Activated naive CD8-positive, alpha-beta T cell treated with anti-CD3 and anti-CD28 coated beads for 36 hours (primary cell): ENCODE measurements around the gene NBEA. TPM values are rescaled to one million over a fixed set of nuclear protein-coding genes. Genes with fewer than 3 reads are reported as not detected.

Experiments used
- DNase-seq: peaks from one replicate; pipeline ENCODE4 v3.0.0; 2021
- H3K27ac Mint-ChIP-seq: one replicate; pipeline ENCODE4 v1.8.0; 2022; ENCODE audit warnings: mild to moderate bottlenecking, moderate library complexity, mixed read lengths
- H3K27me3 Mint-ChIP-seq: one replicate; pipeline ENCODE4 v1.8.0; 2022; ENCODE audit warnings: mild to moderate bottlenecking, mixed read lengths
- H3K36me3 Mint-ChIP-seq: one replicate; pipeline ENCODE4 v1.8.0; 2021; ENCODE audit warnings: mild to moderate bottlenecking, mixed read lengths
- H3K4me1 Mint-ChIP-seq: one replicate; pipeline ENCODE4 v1.8.0; 2021; ENCODE audit warnings: mixed read lengths
- H3K4me3 Mint-ChIP-seq: one replicate; pipeline ENCODE4 v1.8.0; 2022; ENCODE audit warnings: mild to moderate bottlenecking, moderate library complexity, mixed read lengths
- H3K9me3 Mint-ChIP-seq: one replicate; pipeline ENCODE4 v1.8.0; 2022; ENCODE audit warnings: mixed read lengths
- total RNA-seq, 2 experiments: library from RNA; stranded (reverse); gene quantifications; one replicate each; pipeline ENCODE4 v1.2.3, GENCODE V29; 2021

NBEA gene
- total RNA-seq, 2 experiments from 2014 or later = 0.39 to 0.42 TPM

DNA sequence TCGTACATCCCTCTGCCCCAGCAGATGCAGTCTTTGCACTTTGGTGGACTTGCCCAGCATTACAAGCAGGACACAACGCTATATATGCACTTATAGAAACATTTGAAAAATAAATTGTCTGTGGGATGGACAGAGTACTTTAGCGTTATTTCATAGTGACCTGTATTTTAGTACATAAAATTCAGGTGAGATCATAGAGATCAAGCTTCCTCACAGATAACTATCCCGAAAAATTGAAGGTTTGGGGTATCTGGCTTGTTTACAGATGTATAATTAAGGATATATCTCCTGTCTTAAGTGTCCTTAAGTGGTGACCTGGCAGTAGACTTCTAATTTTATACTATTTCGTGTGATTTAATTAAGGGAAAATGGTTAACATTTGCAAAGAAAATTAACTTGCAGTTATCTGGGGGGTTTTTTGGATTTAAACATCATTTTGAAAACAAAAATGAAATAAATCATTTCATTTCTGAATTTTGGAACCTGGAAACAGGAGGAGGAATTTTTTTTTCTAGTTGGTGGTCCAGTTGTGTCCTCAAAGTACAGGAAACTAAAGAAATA lies 535.4 kb downstream of the NBEA start:
- peaks cover 35% of the 10 kb centered on the region for H3K4me1 Mint-ChIP-seq
- H3K36me3 Mint-ChIP-seq = no peaks in the 10 kb centered on the region
- no peak overlapping the region for H3K27ac Mint-ChIP-seq
- H3K4me3 Mint-ChIP-seq = no peak overlapping the region
- DNase-seq = no peak
- H3K9me3 Mint-ChIP-seq = no peaks in the 10 kb centered on the region
- H3K27me3 Mint-ChIP-seq = peaks cover 69% of the 10 kb centered on the region

DNA sequence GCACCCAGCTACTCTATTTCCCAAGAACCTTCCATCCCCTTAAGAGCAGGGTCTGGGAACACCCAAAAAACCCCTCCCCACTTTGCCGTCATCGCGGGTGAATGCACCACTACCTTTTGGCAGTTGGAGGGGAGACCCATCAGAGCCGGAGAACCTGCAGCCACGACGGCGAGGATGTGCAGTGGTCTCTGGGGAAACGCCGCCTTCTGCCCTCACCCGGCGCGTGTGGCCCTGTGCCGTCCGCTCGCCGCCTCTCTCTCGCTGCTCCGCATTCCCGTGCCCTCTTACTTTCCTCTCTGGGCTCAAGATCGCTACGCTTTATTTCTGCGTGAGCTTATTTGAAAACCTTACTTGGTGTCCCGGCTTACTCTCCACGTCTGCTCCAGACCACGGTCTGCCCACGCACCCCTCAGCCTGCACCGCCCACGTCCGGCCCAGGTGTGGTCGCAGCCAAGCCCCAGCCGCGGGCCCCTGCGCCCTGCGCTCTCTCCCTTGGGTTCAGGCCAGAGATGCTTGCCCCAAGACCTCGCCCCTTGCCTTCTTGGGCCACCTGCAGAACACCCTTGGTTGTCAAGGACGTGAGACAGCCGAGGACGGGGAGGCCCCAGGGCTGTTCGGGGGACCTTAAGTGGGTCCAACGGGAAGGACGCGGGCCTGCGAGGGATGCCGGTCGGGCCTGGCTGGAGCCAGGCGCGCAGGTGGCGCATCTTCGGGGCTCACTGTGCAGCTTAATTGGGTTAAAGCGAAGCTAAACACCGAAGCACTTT lies 536.4 kb downstream of the NBEA start:
- Mint-ChIP-seq H3K4me3 (peak overlapping the region; percentile 42), H3K27ac (no peak overlapping the region), H3K27me3 (peaks cover 63% of the 10 kb centered on the region), H3K36me3 (no peaks in the 10 kb centered on the region), H3K9me3 (no peaks in the 10 kb centered on the region), H3K4me1 (peaks cover 35% of the 10 kb centered on the region)
- DNase-seq = no peak

GRCh38 chr13:35479038-35479492 lies 537.0 kb downstream of the NBEA start:
- Mint-ChIP-seq H3K27me3 (peaks cover 57% of the 10 kb centered on the region), H3K36me3 (no peaks in the 10 kb centered on the region), H3K27ac (no peak overlapping the region), H3K9me3 (no peaks in the 10 kb centered on the region), H3K4me1 (peaks cover 35% of the 10 kb centered on the region), H3K4me3 (no peak overlapping the region)
- no peak for DNase-seq

- Mint-ChIP-seq H3K4me1 (peaks cover 33% of the 10 kb centered on the region), H3K9me3 (no peaks in the 10 kb centered on the region), H3K27me3 (peaks cover 52% of the 10 kb centered on the region), H3K27ac (no peak overlapping the region), H3K4me3 (no peak overlapping the region), H3K36me3 (no peaks in the 10 kb centered on the region)
- no peak for DNase-seq
These were observed 537.6 kb downstream of the NBEA start for GRCh38 chr13:35479706-35480105.

DNA sequence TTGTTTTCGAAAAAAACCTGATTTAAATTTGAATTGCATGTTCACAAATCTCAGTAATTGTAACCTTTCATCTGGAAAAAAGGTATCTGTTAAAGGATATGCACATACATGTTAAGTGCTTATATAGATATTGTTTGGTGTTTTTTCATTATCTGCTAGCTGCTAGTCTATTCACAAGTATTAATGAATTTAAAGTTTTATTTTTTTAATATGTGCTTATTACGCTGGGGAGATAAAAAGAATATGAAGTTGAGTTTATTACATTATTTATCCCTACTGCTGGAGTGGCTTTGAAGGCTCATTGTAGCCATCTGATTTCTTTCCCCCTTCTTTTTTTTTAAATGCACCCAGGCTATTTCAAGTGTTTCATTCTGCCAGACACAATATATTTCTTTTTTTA lies 538.3 kb downstream of the NBEA start:
- Mint-ChIP-seq H3K27ac (no peak overlapping the region), H3K36me3 (no peaks in the 10 kb centered on the region), H3K9me3 (no peaks in the 10 kb centered on the region), H3K27me3 (peaks cover 46% of the 10 kb centered on the region), H3K4me3 (no peak overlapping the region), H3K4me1 (peaks cover 26% of the 10 kb centered on the region)
- no peak for DNase-seq

- H3K4me3 Mint-ChIP-seq = no peak overlapping the region
- DNase-seq = no peak
- H3K27ac Mint-ChIP-seq = no peak overlapping the region
- H3K9me3 Mint-ChIP-seq = no peaks in the 10 kb centered on the region
- no peaks in the 10 kb centered on the region for H3K36me3 Mint-ChIP-seq
- H3K4me1 Mint-ChIP-seq = peaks cover 12% of the 10 kb centered on the region
- H3K27me3 Mint-ChIP-seq = peaks cover 32% of the 10 kb centered on the region
These were observed 539.7 kb downstream of the NBEA start for GRCh38 chr13:35481777-35482176.

DNA sequence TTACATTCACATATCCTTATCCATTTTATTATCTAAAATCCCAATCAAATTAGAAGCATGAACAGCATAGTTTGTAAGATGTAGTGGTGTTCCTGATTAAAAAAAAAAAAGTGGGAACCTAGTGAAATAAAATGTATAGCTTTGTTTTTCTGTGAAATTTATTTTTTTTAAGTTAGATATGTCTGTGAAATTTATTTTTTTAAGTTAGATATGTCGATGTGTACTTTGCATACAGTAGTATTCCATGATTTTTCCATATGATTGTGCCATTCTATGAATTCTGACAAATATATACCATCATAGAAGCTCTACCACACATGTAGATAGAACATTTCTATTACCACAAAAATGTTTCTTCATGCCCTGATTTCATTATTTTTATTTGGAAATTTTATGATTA lies 540.5 kb downstream of the NBEA start:
- H3K4me3 Mint-ChIP-seq = no peak overlapping the region
- H3K9me3 Mint-ChIP-seq = no peaks in the 10 kb centered on the region
- no peak for DNase-seq
- H3K4me1 Mint-ChIP-seq = peaks cover 6% of the 10 kb centered on the region
- no peak overlapping the region for H3K27ac Mint-ChIP-seq
- H3K36me3 Mint-ChIP-seq = no peaks in the 10 kb centered on the region
- peaks cover 24% of the 10 kb centered on the region for H3K27me3 Mint-ChIP-seq

DNA sequence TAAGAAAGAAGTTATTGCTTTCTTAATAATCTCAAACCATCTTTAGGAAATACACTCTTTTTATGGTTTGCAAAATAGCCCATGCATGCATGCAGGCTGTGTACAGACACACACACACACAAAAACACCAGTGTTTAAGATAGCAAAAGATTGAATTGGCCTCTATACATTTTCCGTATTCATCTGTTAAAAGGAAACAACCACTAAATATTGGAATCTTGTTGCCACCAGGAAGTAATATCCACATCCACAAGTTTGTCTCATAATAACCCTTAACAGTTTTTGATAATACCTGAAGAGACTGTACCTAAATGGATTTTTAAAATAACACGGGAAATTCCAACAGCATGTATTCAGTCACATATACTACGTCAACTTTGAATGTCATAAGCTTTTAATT lies 541.7 kb downstream of the NBEA start:
- no peak overlapping the region for H3K4me3 Mint-ChIP-seq
- H3K9me3 Mint-ChIP-seq = no peaks in the 10 kb centered on the region
- H3K36me3 Mint-ChIP-seq = no peaks in the 10 kb centered on the region
- H3K27ac Mint-ChIP-seq = no peak overlapping the region
- no peak for DNase-seq
- peaks cover 12% of the 10 kb centered on the region for H3K27me3 Mint-ChIP-seq
- no peaks in the 10 kb centered on the region for H3K4me1 Mint-ChIP-seq

DNA sequence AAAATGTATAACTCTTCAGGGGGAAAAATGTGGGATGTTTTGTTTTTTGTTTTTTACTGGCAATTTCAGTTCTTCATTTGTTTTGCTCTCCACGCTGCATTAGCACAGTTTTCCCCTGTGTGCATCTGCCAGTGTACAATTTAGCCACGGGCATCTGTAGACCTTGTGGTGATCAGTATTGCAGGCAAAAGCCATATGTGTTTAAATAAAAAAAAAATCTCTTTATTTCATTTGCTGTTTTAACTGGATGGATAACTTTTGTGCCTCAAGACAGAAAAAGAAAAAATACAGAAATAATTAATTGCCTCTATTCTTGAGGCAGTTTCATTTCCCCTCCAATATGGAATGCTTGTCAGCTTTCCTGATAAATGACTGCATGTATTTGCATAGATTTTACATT lies 542.3 kb downstream of the NBEA start:
- H3K27me3 Mint-ChIP-seq = peaks cover 6% of the 10 kb centered on the region
- no peaks in the 10 kb centered on the region for H3K9me3 Mint-ChIP-seq
- DNase-seq = no peak
- H3K4me3 Mint-ChIP-seq = no peak overlapping the region
- no peak overlapping the region for H3K27ac Mint-ChIP-seq
- H3K36me3 Mint-ChIP-seq = no peaks in the 10 kb centered on the region
- no peaks in the 10 kb centered on the region for H3K4me1 Mint-ChIP-seq

DNA sequence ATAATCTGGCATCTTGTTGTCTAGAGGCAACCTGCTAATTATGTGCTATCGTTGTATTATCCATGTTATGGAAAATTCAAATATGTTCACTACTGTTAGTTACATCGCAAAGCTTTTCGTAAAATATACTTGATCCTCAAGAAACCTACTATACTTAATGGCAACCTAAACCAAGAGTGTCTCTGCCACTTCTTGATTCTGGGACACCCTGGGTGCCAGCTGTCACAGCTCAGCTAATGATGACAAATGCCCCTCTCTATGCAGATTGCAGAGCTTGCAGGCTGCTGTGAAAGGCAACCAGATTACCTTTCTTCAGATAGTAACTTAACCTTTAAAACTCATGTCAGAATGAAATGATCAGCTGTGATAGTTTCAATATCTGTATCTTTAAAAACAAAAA lies 543.4 kb downstream of the NBEA start:
- Mint-ChIP-seq H3K27me3 (peaks cover 2% of the 10 kb centered on the region), H3K4me3 (no peak overlapping the region), H3K36me3 (no peaks in the 10 kb centered on the region), H3K4me1 (no peaks in the 10 kb centered on the region), H3K27ac (no peak overlapping the region), H3K9me3 (no peaks in the 10 kb centered on the region)
- no peak for DNase-seq

DNA sequence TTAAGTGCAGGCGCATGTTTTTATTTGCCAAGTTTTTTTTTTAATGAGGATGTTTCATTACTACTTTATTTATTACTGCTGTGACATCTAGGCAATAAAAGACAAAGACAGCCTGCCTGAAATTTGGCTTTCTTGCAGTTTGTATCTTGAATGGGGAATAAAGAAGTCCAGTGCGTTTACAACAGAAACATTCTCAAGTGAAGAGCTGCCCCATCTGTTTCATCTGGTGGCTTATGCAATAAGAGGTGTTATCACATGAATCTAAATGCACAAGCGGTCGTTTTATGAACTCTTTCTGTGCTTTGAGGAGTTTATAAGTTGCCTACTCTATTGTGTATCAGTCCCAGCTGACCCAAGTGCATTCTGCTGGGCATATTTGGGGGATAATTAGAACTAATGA lies 547.0 kb downstream of the NBEA start:
- no peak for DNase-seq
- Mint-ChIP-seq H3K4me3 (no peak overlapping the region), H3K4me1 (no peaks in the 10 kb centered on the region), H3K36me3 (no peaks in the 10 kb centered on the region), H3K27ac (no peak overlapping the region), H3K27me3 (no peaks in the 10 kb centered on the region), H3K9me3 (no peaks in the 10 kb centered on the region)

GRCh38 chr13:35496006-35496405 lies 553.9 kb downstream of the NBEA start:
- no peak for DNase-seq
- Mint-ChIP-seq H3K27ac (no peak overlapping the region), H3K9me3 (peaks cover 3% of the 10 kb centered on the region), H3K4me1 (no peaks in the 10 kb centered on the region), H3K4me3 (no peak overlapping the region), H3K36me3 (peaks cover 2% of the 10 kb centered on the region), H3K27me3 (no peaks in the 10 kb centered on the region)

- H3K27me3 Mint-ChIP-seq = no peaks in the 10 kb centered on the region
- H3K9me3 Mint-ChIP-seq = peaks cover 3% of the 10 kb centered on the region
- peaks cover 2% of the 10 kb centered on the region for H3K36me3 Mint-ChIP-seq
- H3K4me1 Mint-ChIP-seq = no peaks in the 10 kb centered on the region
- no peak overlapping the region for H3K27ac Mint-ChIP-seq
- no peak overlapping the region for H3K4me3 Mint-ChIP-seq
- DNase-seq = no peak
These were observed 554.8 kb downstream of the NBEA start for GRCh38 chr13:35496761-35497386.

DNA sequence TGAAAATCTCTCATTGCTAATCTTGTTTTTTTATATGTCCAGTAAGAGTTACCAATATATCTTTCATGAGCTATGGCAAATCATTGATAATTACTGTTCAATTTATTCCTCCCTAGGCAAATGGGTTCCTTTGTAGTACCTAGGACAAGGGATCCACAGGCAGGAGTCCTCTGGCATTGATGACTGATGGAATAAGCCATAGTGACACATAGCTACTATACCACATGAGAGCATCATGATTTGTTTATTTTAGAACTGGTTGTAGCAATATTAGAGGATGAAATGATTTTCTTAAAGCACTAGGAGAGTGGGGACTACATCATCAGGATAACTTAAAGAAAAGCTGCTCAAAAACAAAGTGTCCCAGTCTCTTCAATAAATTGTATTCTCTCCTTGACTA lies 556.2 kb downstream of the NBEA start:
- Mint-ChIP-seq H3K9me3 (peaks cover 3% of the 10 kb centered on the region), H3K27ac (no peak overlapping the region), H3K4me3 (no peak overlapping the region), H3K4me1 (no peaks in the 10 kb centered on the region), H3K36me3 (peaks cover 2% of the 10 kb centered on the region), H3K27me3 (no peaks in the 10 kb centered on the region)
- DNase-seq = no peak

DNA sequence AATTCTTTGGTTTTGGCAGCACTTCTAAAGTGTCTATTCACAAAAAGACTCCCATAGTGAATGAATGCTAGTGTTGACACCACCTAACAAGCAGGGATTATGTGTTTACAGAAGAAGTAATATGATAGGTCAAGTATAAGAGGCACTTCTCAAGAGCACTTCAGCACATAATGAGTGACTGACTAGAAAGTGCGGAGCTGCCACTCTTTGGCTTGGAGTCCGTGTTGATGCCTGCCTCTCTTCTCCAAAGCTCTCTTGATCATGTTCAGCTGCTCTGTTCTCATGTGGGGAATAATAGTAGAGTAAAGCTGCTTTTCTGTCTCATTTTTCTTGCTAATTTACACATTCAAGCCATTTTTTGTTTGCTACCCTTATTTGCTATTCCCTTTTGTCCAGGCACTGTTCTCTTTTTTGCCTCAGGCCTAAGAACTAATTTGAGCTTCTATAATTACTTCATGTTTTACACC lies 557.2 kb downstream of the NBEA start:
- H3K4me3 Mint-ChIP-seq = no peak overlapping the region
- peaks cover 2% of the 10 kb centered on the region for H3K36me3 Mint-ChIP-seq
- no peaks in the 10 kb centered on the region for H3K27me3 Mint-ChIP-seq
- peaks cover 3% of the 10 kb centered on the region for H3K9me3 Mint-ChIP-seq
- H3K27ac Mint-ChIP-seq = no peak overlapping the region
- no peaks in the 10 kb centered on the region for H3K4me1 Mint-ChIP-seq
- DNase-seq = no peak

DNA sequence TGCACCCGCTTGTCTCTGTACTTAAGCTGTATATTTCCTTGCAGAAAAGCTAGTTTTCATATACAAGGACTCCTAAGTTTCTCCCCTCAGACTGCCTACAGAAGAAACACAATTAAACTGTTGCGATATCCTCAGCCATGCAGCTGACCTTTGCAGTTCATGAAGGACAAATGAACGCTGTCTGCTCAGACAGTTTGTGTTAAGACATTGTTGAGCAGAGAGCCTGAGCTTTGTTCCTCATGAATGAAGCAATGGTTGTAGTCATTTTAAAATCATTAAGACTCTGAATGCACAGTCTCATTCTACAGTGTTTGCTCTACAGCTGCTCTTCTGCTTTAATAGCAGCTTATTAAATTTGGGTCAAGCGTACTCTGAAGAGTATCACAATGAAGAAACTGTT lies 557.6 kb downstream of the NBEA start:
- Mint-ChIP-seq H3K4me3 (no peak overlapping the region), H3K4me1 (no peaks in the 10 kb centered on the region), H3K9me3 (peaks cover 2% of the 10 kb centered on the region), H3K27me3 (no peaks in the 10 kb centered on the region), H3K36me3 (no peaks in the 10 kb centered on the region), H3K27ac (no peak overlapping the region)
- DNase-seq = no peak
